DMS53 treated with DMSO at 0.1 percent for 48 hours (cell line): Measurements from ENCODE around the gene WAPL.

Experiments
- DNase-seq: peaks from one replicate; lab custom pipeline; 2025; ENCODE audit not compliant: unreplicated experiment; lab: John Stamatoyannopoulos, UW

Gene WAPL

DNA sequence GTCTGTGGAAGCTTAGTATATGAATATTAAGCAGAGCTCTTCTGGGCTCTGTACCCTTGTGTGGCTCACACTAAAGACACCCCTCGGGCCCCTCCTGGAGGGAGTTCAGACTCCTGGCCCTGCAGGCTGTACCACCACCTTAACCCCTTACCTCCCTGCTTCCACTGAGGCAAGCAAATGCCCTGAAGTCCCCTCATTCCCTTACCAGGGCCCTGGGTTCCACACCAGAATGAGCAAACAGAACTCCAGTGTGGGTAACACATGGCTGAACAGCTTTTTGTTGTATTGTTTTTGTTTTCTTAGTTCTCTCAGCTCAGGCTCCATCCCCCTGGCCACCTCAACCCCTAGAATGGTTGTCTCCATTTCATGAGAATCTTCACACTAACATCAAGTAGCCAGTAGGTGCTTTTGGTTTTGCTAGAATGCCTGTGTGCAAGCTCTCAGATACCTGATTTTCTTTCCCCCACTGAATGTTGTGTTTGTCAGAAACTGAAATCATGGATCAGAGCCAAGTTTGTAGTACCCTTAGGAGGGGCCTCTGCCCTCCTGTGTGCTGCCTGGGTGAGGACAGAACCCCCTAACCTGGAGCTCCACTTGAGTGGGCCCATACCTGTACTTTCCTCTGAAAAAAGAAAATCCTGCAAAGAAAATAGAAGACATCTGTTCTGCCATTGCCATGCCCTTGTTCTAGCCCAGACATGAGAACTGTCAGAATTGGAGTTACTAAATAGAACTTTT is 2.8 kb upstream of the WAPL start:
- no peak for DNase-seq

- DNase-seq: no peak
Measured at GRCh38 chr10:86523348-86523747, 1.8 kb upstream of the WAPL start.

DNA sequence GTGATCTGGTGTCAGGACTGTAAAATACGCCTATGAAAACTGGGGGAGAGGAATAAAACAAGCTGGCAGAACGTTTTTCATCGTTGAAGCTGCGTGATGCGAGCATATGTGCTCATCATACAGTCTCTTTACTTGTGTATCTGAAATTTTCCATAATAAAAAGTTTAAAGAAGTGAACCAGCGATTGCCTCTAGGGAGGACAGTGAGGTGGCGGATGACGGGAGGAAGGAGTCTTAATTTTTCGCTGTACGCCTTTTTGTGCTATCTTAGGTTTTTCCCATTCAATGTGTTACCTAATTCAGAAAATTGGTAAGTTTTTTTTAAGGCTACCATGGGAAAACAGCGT is 891 bp upstream of the WAPL start:
- no peak for DNase-seq

DNA sequence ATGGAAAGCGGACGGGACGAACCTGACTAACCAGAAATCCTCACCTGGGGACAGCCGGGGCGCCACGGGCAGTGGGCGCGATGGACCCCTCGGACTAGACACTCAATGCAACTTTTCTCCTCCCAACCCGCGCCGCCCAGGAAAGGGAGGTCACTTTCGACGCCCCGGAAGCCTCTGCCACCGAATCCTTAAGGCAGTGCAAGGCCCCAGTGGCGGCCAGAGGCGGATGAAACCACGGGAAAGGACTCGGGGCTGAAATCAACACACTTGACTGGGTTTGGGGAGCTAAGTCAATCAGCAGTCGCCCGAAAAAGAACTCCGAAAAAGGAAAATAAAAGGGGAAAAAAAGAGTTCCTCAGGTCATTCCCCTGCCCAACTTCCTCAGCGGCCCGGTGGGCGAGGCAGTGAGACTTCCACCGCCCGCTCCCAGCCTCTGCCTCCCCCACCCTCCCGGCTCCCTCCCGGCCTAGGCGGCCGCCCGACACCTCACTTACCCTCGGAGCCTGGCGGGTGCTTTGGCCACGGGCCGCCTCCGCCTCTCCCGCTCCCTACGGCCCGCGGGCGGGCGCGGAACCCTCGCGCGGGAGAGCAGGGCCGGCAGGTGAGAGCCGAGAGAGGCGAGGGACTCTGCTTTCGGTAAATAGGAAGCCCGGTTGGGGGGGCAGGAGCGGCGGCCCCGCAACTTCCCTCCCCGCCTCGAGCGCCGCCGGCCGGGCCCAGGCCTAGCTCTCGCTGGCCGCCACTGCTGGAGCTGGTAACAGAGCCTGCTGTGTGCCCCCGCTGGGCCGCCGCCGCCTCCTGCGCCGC is 518 bp downstream of the WAPL start:
- peak; percentile 22 for DNase-seq

DNA sequence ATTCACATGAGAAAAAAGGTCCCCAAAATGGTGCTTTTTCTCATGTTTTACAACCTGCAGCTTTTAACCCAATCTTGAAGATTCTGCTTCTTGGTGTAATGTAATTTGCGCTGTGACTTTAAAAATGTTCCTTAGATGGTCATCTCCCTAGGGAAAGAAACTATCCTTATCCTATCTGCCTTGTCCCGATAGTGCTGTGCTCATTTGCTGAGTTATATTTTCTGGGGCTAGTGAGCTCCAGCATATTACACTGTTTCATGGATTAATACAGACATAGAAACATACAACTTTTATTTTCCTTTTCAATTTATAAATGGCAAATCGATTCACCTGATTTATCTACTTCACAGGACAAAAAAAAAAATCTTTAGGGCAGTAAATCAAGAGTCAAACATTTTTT is 2.8 kb downstream of the WAPL start:
- no peak for DNase-seq

- no peak for DNase-seq
Measured at GRCh38 chr10:86512137-86512536, 9.5 kb downstream of the WAPL start.

- DNase-seq: no peak
Measured at GRCh38 chr10:86511027-86511865, 10.3 kb downstream of the WAPL start.

- DNase-seq: no peak
Measured at GRCh38 chr10:86509145-86509544, 12.4 kb downstream of the WAPL start.

GRCh38 chr10:86508217-86508616 is 13.4 kb downstream of the WAPL start:
- DNase-seq: no peak

- DNase-seq: no peak
Measured at GRCh38 chr10:86506499-86506898, 15.1 kb downstream of the WAPL start.

GRCh38 chr10:86506062-86506461 is 15.5 kb downstream of the WAPL start:
- DNase-seq: no peak

GRCh38 chr10:86504510-86504909 is 17.1 kb downstream of the WAPL start:
- DNase-seq: no peak

DNA sequence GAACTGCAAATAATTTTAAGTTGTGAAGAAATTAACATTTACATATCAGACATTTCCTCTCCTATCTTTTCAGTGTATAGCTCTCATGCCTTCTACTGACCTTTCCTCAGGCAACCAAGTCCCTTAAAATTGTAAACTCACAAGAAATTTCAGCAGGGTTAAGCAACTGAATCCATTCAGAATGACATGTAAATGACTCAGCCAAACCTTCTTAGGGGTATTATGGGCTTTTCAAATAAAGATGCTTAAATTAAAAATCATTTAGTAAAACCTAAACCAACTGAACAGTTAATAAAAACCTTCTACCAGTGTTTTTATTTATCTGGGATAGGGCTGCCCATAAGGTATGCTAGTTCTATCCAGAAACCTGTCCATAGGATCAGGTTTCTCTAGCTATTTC is 20.7 kb downstream of the WAPL start:
- no peak for DNase-seq

GRCh38 chr10:86498598-86498997 is 23.0 kb downstream of the WAPL start:
- no peak for DNase-seq

DNA sequence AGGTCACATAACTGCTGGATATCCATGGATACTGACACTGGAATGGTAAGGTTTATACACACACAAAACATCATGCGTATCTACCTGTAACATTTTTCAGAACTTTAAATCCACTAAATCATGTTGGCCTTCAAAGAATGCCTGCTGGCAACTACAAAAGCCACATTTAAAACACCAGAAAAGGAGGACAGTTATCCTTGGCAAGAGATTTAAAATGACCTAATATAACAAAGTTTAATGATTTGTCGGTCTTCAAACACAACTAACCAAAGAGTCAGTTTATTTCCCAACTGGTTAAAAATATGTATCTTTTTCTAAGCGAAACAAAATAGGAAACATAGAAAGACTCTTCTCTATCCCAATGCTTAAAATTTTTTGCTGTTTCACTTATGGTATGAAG is 24.0 kb downstream of the WAPL start:
- no peak for DNase-seq

- no peak for DNase-seq
Measured at GRCh38 chr10:86489960-86490612, 31.5 kb downstream of the WAPL start.

DNA sequence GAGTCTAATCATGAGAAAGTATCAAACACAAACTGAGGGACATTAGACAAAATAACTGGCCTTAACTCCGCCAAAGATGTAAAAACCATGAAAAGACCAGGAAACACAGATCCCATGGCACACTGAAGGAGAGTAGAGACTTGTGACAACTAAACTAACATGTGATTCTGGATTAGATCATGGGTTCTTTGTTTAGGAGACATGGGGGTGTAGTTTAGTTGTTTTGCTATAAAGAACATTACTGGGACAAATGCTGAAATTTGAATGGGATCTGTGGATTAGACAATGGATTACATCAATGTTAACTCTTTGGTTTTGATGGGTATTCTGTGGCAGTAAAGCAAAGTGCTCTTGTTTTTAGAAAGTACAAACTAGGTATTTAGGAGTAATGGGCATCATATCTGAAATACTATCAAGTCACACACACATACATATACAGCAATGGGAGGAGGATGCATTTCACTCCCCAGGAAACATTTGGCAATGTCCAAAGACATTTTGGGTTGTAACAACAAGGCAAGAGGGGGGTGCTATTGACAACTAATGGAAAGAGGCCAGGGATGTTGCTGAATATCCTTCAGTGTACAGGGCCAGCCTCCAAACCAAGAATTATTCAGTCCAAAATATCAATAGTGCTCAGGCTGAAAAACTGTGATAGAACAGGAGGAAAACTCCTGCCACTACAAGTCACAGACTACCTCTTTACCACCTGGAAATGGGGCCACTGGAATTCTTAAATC is 32.4 kb downstream of the WAPL start:
- no peak for DNase-seq

GRCh38 chr10:86486856-86487255 is 34.7 kb downstream of the WAPL start:
- no peak for DNase-seq

GRCh38 chr10:86483664-86484063 is 37.9 kb downstream of the WAPL start:
- no peak for DNase-seq

DNA sequence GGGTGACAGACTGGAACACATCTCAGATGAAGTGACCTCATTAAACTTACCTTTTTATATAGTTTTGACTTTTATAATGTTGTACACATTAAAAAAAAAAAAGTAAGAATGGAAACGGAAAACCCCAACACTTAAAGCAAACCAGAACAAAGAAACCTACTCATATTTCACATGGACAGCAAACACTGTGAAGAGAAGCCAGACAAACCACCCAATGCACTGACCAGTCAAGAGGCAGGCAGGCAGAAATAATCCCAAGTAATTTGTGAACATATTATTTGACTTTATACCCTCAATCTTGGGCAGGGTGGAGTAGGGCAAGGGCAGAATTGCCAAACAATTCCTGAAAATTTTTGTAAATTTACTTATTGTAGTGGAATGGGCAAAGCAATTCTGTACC is 39.8 kb downstream of the WAPL start:
- DNase-seq: peak; percentile 39

- DNase-seq: peak; percentile 2
Measured at GRCh38 chr10:86480571-86480970, 41.0 kb downstream of the WAPL start.
